Kidney (tissue), 14 donors: ENCODE data around the gene AP4M1. TPM values are rescaled to one million over a fixed set of nuclear protein-coding genes. Genes with fewer than 3 reads are reported as not detected.

Experiments
- DNase-seq, 5 donors: peaks; one replicate each; pipeline ENCODE4 v3.0.0-alpha.2; 2013 to 2020
- FAIRE-seq: peaks from 2 replicates; lab custom pipeline; 2012; peaks lifted over from hg19 to GRCh38; lab: Jason Lieb, UNC
- H3K27ac ChIP-seq, 2 donors: one replicate each; pipeline ENCODE4 v1.7.0; 2013; ENCODE audit warnings: low read depth in 2 of 2, low read length in 2 of 2, inconsistent platforms in 1 of 2
- H3K27me3 ChIP-seq: one replicate; pipeline ENCODE4 v1.7.1; 2013; ENCODE audit warnings: low read length, inconsistent platforms; ENCODE audit not compliant: control insufficient read depth, insufficient read depth
- H3K36me3 ChIP-seq, 3 donors: one replicate each; pipeline versions ENCODE4 v1.7.0 to v1.7.1; 2013; ENCODE audit warnings: low read length in 3 of 3, control low read depth in 1 of 3, inconsistent platforms in 1 of 3; ENCODE audit not compliant: insufficient read depth in 3 of 3, control insufficient read depth in 2 of 3
- H3K4me1 ChIP-seq, 3 donors: one replicate each; pipeline versions ENCODE4 v1.7.0 to v1.7.1; 2013; ENCODE audit warnings: low read length in 3 of 3, inconsistent platforms in 1 of 3, low read depth in 1 of 3; ENCODE audit not compliant: control insufficient read depth in 2 of 3, insufficient read depth in 2 of 3
- H3K4me3 ChIP-seq, 3 donors: one replicate each; pipeline versions ENCODE4 v1.7.0 to v1.8.1; 2013; ENCODE audit warnings: low read length in 3 of 3, control low read depth in 1 of 3, inconsistent platforms in 1 of 3
- H3K9ac ChIP-seq, 3 donors: one replicate each; pipeline versions ENCODE4 v1.7.0 to v1.7.1; 2013; ENCODE audit warnings: low read length in 3 of 3, control low read depth in 1 of 3, inconsistent platforms in 1 of 3
- H3K9me3 ChIP-seq, 3 donors: one replicate each; pipeline versions ENCODE4 v1.7.0 to v1.7.1; 2013; ENCODE audit warnings: low read length in 3 of 3, control low read depth in 1 of 3, inconsistent platforms in 1 of 3; ENCODE audit not compliant: control insufficient read depth in 2 of 3, insufficient read depth in 1 of 3
- CTCF ChIP-seq: IDR thresholded peaks from 3 replicates; pipeline ENCODE4 v1.5.1; 2012; ENCODE audit warnings: mild to moderate bottlenecking, moderate library complexity, borderline replicate concordance; ENCODE audit not compliant: insufficient read depth; ENCODE audit errors: extremely low read depth
- intact Hi-C: fragments of 100-400 bp; cut with DNase I; formaldehyde crosslinking; loops from one replicate; pipeline ENCODE4 v1.11.1; 2022
- polyA plus RNA-seq: library from polyadenylated mRNA; stranded (reverse); fragments of 350-450 nt; fragmentation: Illumina TruSeq; extraction: RNeasy Lipid Tissue Mini Kit (QIAGEN cat#74804); gene quantifications from one replicate; pipeline ENCODE4 v1.2.3, GENCODE V29; 2014; ENCODE audit warnings: low read depth, low replicate concordance; ENCODE audit not compliant: insufficient read depth
- total RNA-seq: library from RNA; stranded (reverse); fragmentation: NEBNext Ultra II Directional; extraction: Animal tissue kit (Norgen Biotek cat#: 25700); gene quantifications from one replicate; pipeline ENCODE4 v1.2.1, GENCODE V29; 2021
- donor health status: control.
- donor health status: control.
- donor health status: control.
- donor health status: control.
- donor health status: control.
- donor health status: DM: yes; HTN: yes; CAD: no.
- donor health status: Normal renal cell carcinoma (clear cell type).

The AP4M1 gene
- total and polyA plus RNA-seq, 2 donors from 2014 or later = 16.4 to 22.8 TPM

- peaks cover 0 to 10% (median 6%) of the 10 kb centered on the region in 3 donors for H3K4me1 ChIP-seq
- intact Hi-C loops = no loop called here
- no peaks in the 10 kb centered on the region for H3K9me3 ChIP-seq
- peak overlapping the region; percentile 59 to 84 (median 83) for H3K4me3 ChIP-seq
- H3K27ac ChIP-seq = no peak overlapping the region
- H3K9ac ChIP-seq = peak overlapping the region in 2 of 3 donors; percentile 22 to 66
- FAIRE-seq = no peak
- peaks cover 22 to 53% (median 26%) of the 10 kb centered on the region in 3 donors for H3K36me3 ChIP-seq
- no peak for TF ChIP-seq CTCF
- DNase-seq = no peak
- no peaks in the 10 kb centered on the region for H3K27me3 ChIP-seq
Observed at GRCh38 chr7:100099452-100099851, 2.0 kb upstream of the AP4M1 start.

- H3K36me3 ChIP-seq = peaks cover 22 to 43% (median 23%) of the 10 kb centered on the region in 3 donors
- FAIRE-seq = no peak
- peaks cover 0 to 10% (median 6%) of the 10 kb centered on the region in 3 donors for H3K4me1 ChIP-seq
- no peak for TF ChIP-seq CTCF
- DNase-seq = peak; percentile 98 to 99 (median 98)
- H3K9me3 ChIP-seq = no peaks in the 10 kb centered on the region
- H3K9ac ChIP-seq = peak overlapping the region in 2 of 3 donors; percentile 22 to 66
- H3K27me3 ChIP-seq = no peaks in the 10 kb centered on the region
- H3K27ac ChIP-seq = peak overlapping the region; percentile 63 to 83
- H3K4me3 ChIP-seq = peak overlapping the region; percentile 69 to 84 (median 83)
- intact Hi-C loops = no loop called here
Observed at GRCh38 chr7:100100420-100101015, 925 bp upstream of the AP4M1 start.

- Histone ChIP-seq H3K4me3 (no peak overlapping the region), H3K36me3 (peaks cover 11 to 30% (median 13%) of the 10 kb centered on the region in 3 donors), H3K27ac (no peak overlapping the region), H3K27me3 (no peaks in the 10 kb centered on the region), H3K9ac (no peak overlapping the region), H3K9me3 (no peaks in the 10 kb centered on the region), H3K4me1 (peaks cover 0 to 10% (median 6%) of the 10 kb centered on the region in 3 donors)
- intact Hi-C loops = no loop called here
- DNase-seq (no peak), FAIRE-seq (no peak)
- TF ChIP-seq CTCF = no peak
Observed at GRCh38 chr7:100102950-100103840, 1.8 kb downstream of the AP4M1 start.
